B cell (primary cell): ENCODE measurements around the gene CDX1. TPM values are rescaled to one million over a fixed set of nuclear protein-coding genes. Genes with fewer than 3 reads are reported as not detected.

Experiments used
- ATAC-seq: fragments of 200-7000 bp; cut with Tn5 transposase; one replicate; pipeline ENCODE4 v1.10.0; 2021; ENCODE audit warnings: low read depth, mild to moderate bottlenecking, moderate number of reproducible peaks, moderate library complexity
- CTCF ChIA-PET: fragments of 350-600 bp; sonication (Branson Sonifier 250); formaldehyde crosslinking; loops from one replicate; lab custom pipeline; 2021; ENCODE audit warnings: antibody characterized with exemption, inconsistent platforms; lab: Charles Lee
- POLR2A ChIA-PET: fragments of 350-600 bp; sonication (Branson Sonifier 250); formaldehyde crosslinking; loops from one replicate; lab custom pipeline; 2021; ENCODE audit warnings: antibody characterized with exemption; lab: Charles Lee
- DNase-seq: peaks from one replicate; pipeline ENCODE4 v3.0.0; 2013
- H2AFZ ChIP-seq: 2 replicates; pipeline ENCODE4 v1.6.1; 2012; ENCODE audit warnings: mild to moderate bottlenecking, low read depth, low read length; ENCODE audit not compliant: insufficient read depth, poor library complexity, severe bottlenecking
- H3K27ac ChIP-seq, 2 donors: 1 replicate in 1 of 2; 2 replicates in 1 of 2; pipeline ENCODE4 v1.5.1; 2012 to 2013; ENCODE audit warnings: low read length in 2 of 2, mild to moderate bottlenecking in 2 of 2, moderate library complexity in 1 of 2
- H3K27me3 ChIP-seq, 4 experiments: fragments of 200-600 bp in 1 of 4; sonication (generic) in 1 of 4; replicated peaks in 1 of 4; 1 replicate in 2 of 4; 2 replicates in 2 of 4; pipeline versions ENCODE4 v1.6.1 to v1.7.0; 2013 to 2016; ENCODE audit warnings: low read length in 3 of 4, mild to moderate bottlenecking in 2 of 4, mixed read lengths in 1 of 4, moderate library complexity in 1 of 4; ENCODE audit not compliant: insufficient read depth in 4 of 4, control insufficient read depth in 3 of 4; ENCODE audit errors: control extremely low read depth in 1 of 4
- H3K36me3 ChIP-seq, 2 experiments: replicated peaks in 1 of 2; 1 replicate in 1 of 2; 2 replicates in 1 of 2; pipeline versions ENCODE4 v1.6.1 to v1.7.1; 2013; ENCODE audit warnings: low read length in 1 of 2; ENCODE audit not compliant: insufficient read depth in 2 of 2, control insufficient read depth in 1 of 2; ENCODE audit errors: control extremely low read depth in 1 of 2, extremely low read depth in 1 of 2
- H3K4me1 ChIP-seq, 2 donors: fragments of 200-600 bp in 1 of 2; sonication (generic) in 1 of 2; 1 replicate in 1 of 2; 2 replicates in 1 of 2; pipeline versions ENCODE4 v1.5.1 to v1.6.1; 2013 to 2017; ENCODE audit warnings: low read length in 2 of 2; ENCODE audit not compliant: control insufficient read depth in 2 of 2, insufficient read depth in 2 of 2
- H3K4me2 ChIP-seq: replicated peaks from 2 replicates; pipeline ENCODE3; 2012; ENCODE audit warnings: mild to moderate bottlenecking, low read depth, low read length; ENCODE audit not compliant: poor library complexity, severe bottlenecking
- H3K4me3 ChIP-seq, 5 experiments: fragments of 200-600 bp in 1 of 5; sonication (generic) in 1 of 5; 1 replicate in 3 of 5; 2 replicates in 2 of 5; pipeline versions ENCODE4 v1.5.1 to v1.7.0; 2011 to 2016; ENCODE audit warnings: low read length in 4 of 5, mild to moderate bottlenecking in 4 of 5, low read depth in 2 of 5, control low read depth in 1 of 5, moderate library complexity in 1 of 5; ENCODE audit not compliant: insufficient read depth in 1 of 5; ENCODE audit errors: control extremely low read depth in 1 of 5, extremely low read depth in 1 of 5
- H3K79me2 ChIP-seq: fragments of 200-600 bp; sonication (generic); one replicate; pipeline ENCODE4 v1.6.0; 2016; ENCODE audit warnings: low read length; ENCODE audit not compliant: control insufficient read depth, insufficient read depth
- H3K9ac ChIP-seq: fragments of 200-600 bp; sonication (generic); 2 replicates; pipeline ENCODE4 v1.6.1; 2017; ENCODE audit warnings: mild to moderate bottlenecking, low read length, moderate library complexity
- H3K9me3 ChIP-seq, 3 donors: one replicate each; pipeline versions ENCODE4 v1.6.1 to v1.7.1; 2013; ENCODE audit warnings: low read length in 2 of 3; ENCODE audit not compliant: control insufficient read depth in 2 of 3, insufficient read depth in 1 of 3; ENCODE audit errors: control extremely low read depth in 1 of 3
- H4K20me1 ChIP-seq: 2 replicates; pipeline ENCODE4 v1.6.0; 2012; ENCODE audit warnings: mild to moderate bottlenecking, low read length; ENCODE audit not compliant: insufficient read depth, control insufficient read depth, poor library complexity, severe bottlenecking
- H3K27ac Mint-ChIP-seq: one replicate; pipeline ENCODE4 v1.8.0; 2021; ENCODE audit warnings: mixed read lengths
- H3K27me3 Mint-ChIP-seq: one replicate; pipeline ENCODE4 v1.8.0; 2021; ENCODE audit warnings: mixed read lengths
- H3K4me1 Mint-ChIP-seq: one replicate; pipeline ENCODE4 v1.8.0; 2021; ENCODE audit warnings: mixed read lengths
- H3K4me3 Mint-ChIP-seq: one replicate; pipeline ENCODE4 v1.8.0; 2021; ENCODE audit warnings: mixed read lengths
- H3K9me3 Mint-ChIP-seq: one replicate; pipeline ENCODE4 v1.8.0; 2022; ENCODE audit warnings: mixed read lengths; ENCODE audit not compliant: insufficient read depth
- CTCF ChIP-seq: fragments of 200-600 bp; IDR thresholded peaks from one replicate; pipeline ENCODE4 v1.8.0; 2022; ENCODE audit warnings: antibody characterized with exemption, mild to moderate bottlenecking
- EZH2 ChIP-seq: IDR thresholded peaks from 2 replicates; pipeline ENCODE4 v1.6.1; 2012; ENCODE audit warnings: borderline replicate concordance, low read depth, mild to moderate bottlenecking, moderate library complexity, low read length; ENCODE audit not compliant: insufficient read depth, poor library complexity, severe bottlenecking
- WGBS: methylation state at CpG from one replicate; pipeline ENCODE4 v1.1.5; 2013; ENCODE audit warnings: missing lambda C conversion rate; ENCODE audit not compliant: insufficient coverage; 5-methylcytosine and 5-hydroxymethylcytosine counted together
- intact Hi-C: fragments of 100-400 bp; cut with micrococcal nuclease; formaldehyde crosslinking; loops from one replicate; pipeline ENCODE4 v1.10.0; 2022
- polyA plus RNA-seq: library from polyadenylated mRNA; depleted of rRNA; stranded (reverse); fragments of >200 nt; gene quantifications from 2 replicates; pipeline ENCODE4 v1.2.3, GENCODE V29; 2012
- total RNA-seq, 2 donors: library from RNA; stranded (reverse); fragments of 120-200 nt in 1 of 2; gene quantifications; 1 replicate in 1 of 2; 2 replicates in 1 of 2; pipeline versions ENCODE4 v1.2.3 to v1.2.4, GENCODE V29; 2013 to 2022

CDX1 gene
- total and polyA plus RNA-seq, 2 donors (not counting 1 experiment from before 2014, with no cell fraction given): not detected

- ATAC-seq (no peak), DNase-seq (no peak)
- peaks cover 2% of the 10 kb centered on the region for H3K4me1 Mint-ChIP-seq
- no peaks in the 10 kb centered on the region for H3K36me3 ChIP-seq
- no peaks in the 10 kb centered on the region for H4K20me1 ChIP-seq
- H3K27ac Mint-ChIP-seq: no peak overlapping the region
- peaks cover 0 to 4% (median 2%) of the 10 kb centered on the region in 4 experiments for H3K27me3 ChIP-seq
- no peak overlapping the region for H3K4me3 Mint-ChIP-seq
- no peak overlapping the region for H3K4me3 ChIP-seq
- H3K27ac ChIP-seq: no peak overlapping the region
- intact Hi-C loops: loop anchor here (10.0 kb wide), 1 partner anchor 181 kb away; no protein-coding TSS in a partner anchor
- no peak overlapping the region for H3K4me2 ChIP-seq
- H3K79me2 ChIP-seq: no peaks in the 10 kb centered on the region
- no peaks in the 10 kb centered on the region for H3K9me3 Mint-ChIP-seq
- POLR2A ChIA-PET: no interaction called here
- TF ChIP-seq EZH2 (no peak), CTCF (no peak)
- H3K4me1 ChIP-seq: peaks cover 0 to 3% of the 10 kb centered on the region in 2 donors
- CTCF ChIA-PET: interaction anchor here (0.9 to 2.7 kb wide), 5 partner anchors 12 to 382 kb away, joined by 3 to 10 read pairs (median 4); no protein-coding TSS in a partner anchor
- no peaks in the 10 kb centered on the region for H3K9me3 ChIP-seq
- no peak overlapping the region for H3K9ac ChIP-seq
- WGBS: 75% methylated on average over 6 of the region's 10 CpGs
- no peak overlapping the region for H2AFZ ChIP-seq
- peaks cover 15% of the 10 kb centered on the region for H3K27me3 Mint-ChIP-seq
These were observed 49.7 kb downstream of the CDX1 start for GRCh38 chr5:150215979-150216944.

- Histone ChIP-seq H3K27ac (no peak overlapping the region), H3K27me3 (peaks cover 0 to 4% (median 2%) of the 10 kb centered on the region in 4 experiments), H3K79me2 (no peaks in the 10 kb centered on the region), H4K20me1 (no peaks in the 10 kb centered on the region), H2AFZ (no peak overlapping the region), H3K4me1 (peaks cover 0 to 3% of the 10 kb centered on the region in 2 donors), H3K9me3 (no peaks in the 10 kb centered on the region), H3K4me2 (no peak overlapping the region), H3K36me3 (no peaks in the 10 kb centered on the region), H3K4me3 (no peak overlapping the region), H3K9ac (no peak overlapping the region)
- intact Hi-C loops: loop anchor here (10.0 kb wide), 1 partner anchor 182 kb away; no protein-coding TSS in a partner anchor
- Mint-ChIP-seq H3K4me1 (peaks cover 2% of the 10 kb centered on the region), H3K4me3 (no peak overlapping the region), H3K27me3 (peaks cover 15% of the 10 kb centered on the region), H3K9me3 (no peaks in the 10 kb centered on the region), H3K27ac (no peak overlapping the region)
- ChIA-PET POLR2A (no interaction called here), CTCF (interaction anchor here (0.9 to 2.0 kb wide), 6 partner anchors 13 to 384 kb away, joined by 3 to 7 read pairs (median 4); no protein-coding TSS in a partner anchor)
- ATAC-seq: no peak
- no CpG with 5 or more reads among the region's 2 CpGs for WGBS
- TF ChIP-seq CTCF: no peak
- TF ChIP-seq EZH2: no peak
- no peak for DNase-seq
These were observed 50.5 kb downstream of the CDX1 start for GRCh38 chr5:150217038-150217437.
